ENCODE measurements around the gene LBH. TPM values are rescaled to one million over a fixed set of nuclear protein-coding genes. Genes with fewer than 3 reads are reported as not detected.

LBH gene
- total RNA-seq, 4 donors from 2014 or later: 13.4 to 72.0 (median 42.6) TPM

DNA sequence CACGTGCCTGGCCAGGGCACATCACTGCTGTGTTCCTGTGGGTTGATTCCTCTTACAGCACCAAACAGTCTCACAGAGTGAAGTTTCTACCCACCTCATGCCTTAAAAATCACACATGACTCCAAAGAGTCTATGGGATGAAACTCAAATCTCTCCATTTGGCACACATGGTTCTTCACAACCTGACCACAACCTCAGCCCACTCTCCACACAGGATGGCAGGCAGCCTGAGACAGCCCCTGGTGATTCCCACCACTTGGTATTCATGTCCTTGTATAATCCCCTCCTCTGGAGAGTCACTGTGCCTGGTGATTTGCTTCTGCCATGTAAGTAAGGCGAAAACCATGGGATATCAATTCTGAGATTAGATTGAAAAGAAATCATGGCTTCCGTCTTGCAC, 46.2 kb downstream of the LBH start:
- DNase-seq (ENCODE audit: low spot score in 2 of 2): no peak
- intact Hi-C loops (cut with DNase I; ENCODE audit: low total_unique reads): no loop called here
- WGBS, 2 donors: 77 to 84% methylated on average over 3 of the region's 3 CpGs
- no peak overlapping the region for H3K4me3 ChIP-seq (ENCODE audit: low read depth, poor library complexity, severe bottlenecking)
- TF ChIP-seq, protein P1, sequence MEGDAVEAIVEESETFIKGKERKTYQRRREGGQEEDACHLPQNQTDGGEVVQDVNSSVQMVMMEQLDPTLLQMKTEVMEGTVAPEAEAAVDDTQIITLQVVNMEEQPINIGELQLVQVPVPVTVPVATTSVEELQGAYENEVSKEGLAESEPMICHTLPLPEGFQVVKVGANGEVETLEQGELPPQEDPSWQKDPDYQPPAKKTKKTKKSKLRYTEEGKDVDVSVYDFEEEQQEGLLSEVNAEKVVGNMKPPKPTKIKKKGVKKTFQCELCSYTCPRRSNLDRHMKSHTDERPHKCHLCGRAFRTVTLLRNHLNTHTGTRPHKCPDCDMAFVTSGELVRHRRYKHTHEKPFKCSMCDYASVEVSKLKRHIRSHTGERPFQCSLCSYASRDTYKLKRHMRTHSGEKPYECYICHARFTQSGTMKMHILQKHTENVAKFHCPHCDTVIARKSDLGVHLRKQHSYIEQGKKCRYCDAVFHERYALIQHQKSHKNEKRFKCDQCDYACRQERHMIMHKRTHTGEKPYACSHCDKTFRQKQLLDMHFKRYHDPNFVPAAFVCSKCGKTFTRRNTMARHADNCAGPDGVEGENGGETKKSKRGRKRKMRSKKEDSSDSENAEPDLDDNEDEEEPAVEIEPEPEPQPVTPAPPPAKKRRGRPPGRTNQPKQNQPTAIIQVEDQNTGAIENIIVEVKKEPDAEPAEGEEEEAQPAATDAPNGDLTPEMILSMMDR (IDR thresholded peaks at IDR 0.05): no peak
- no peak for TF ChIP-seq POLR2A (IDR thresholded peaks at IDR 0.05)

DNA sequence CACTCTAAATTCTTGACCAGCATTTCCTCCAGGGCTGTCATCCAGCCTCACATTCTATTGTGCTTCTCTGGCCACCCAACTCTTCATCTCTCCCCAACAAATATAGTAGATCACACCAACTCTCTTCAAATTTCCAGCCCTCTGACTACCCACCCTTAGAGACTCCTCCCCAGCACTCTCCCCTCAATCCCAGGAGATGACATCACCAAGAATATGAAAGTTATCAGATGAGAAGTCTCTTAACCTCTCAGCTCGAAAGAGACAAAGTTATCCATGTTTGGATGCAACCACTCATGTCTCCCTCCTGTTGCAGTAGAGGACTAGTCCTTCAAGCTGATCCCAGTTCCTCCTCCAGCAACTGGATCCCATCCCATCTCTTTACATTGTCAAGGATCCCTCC, 47.1 kb downstream of the LBH start:
- WGBS, 2 donors: 84 to 89% methylated on average over 1 of the region's 1 CpG
- TF ChIP-seq, protein P1 (IDR thresholded peaks at IDR 0.05): no peak
- no peak for TF ChIP-seq POLR2A (IDR thresholded peaks at IDR 0.05)

DNA sequence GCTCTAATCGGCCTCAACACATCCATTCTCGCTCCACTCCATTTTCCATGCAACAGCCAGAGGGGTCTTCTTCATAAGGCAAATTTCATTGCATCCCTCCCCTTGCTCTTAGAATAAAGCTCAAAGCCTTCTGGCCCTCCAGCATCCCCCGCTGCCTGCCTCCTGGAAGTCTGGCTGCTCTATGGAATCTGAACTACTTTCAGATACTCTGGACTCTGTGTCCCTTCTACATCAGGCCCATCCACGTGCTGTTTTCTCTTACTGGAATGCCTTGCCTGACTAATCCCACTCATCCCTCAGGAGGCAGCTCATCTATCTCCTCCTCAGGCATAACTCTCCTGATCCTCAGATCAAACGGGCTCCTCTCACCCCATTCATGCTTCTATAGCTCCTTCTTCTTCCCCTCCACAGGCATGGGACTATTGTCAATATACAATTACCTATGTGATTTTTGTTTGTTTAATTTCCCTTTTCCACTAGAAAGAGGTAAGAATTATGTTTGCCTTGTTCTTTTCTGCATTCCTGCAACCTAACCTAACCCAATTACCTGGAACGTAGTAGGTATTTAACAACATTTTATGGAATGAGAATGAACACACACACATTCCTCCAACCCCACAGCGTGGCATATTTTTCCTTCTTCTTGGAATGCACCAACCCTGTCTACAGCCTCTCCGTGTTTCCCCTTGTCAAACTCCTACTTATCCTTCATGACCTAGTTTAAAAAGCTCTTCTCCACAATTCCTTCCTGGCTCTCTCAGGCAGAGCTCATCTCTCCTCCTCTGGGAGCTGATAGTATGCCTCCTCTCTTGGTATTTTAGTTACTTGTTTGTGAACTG, 49.5 kb downstream of the LBH start:
- H3K4me3 ChIP-seq (ENCODE audit: low read depth, poor library complexity, severe bottlenecking): no peak overlapping the region
- intact Hi-C loops (cut with DNase I; ENCODE audit: low total_unique reads): no loop called here
- TF ChIP-seq, protein P1 (IDR thresholded peaks at IDR 0.05): no peak
- TF ChIP-seq POLR2A (IDR thresholded peaks at IDR 0.05): no peak
- DNase-seq (ENCODE audit: low spot score in 2 of 2): peak in 1 of 2 donors; percentile 40
- WGBS, 2 donors: 90 to 93% methylated on average over 8 of the region's 8 CpGs

More for the DNA sequence above, 47.1 kb downstream of the LBH start:
- no peak overlapping the region for H3K4me3 ChIP-seq (ENCODE audit: low read depth, poor library complexity, severe bottlenecking)
- intact Hi-C loops (cut with DNase I; ENCODE audit: low total_unique reads): no loop called here
- DNase-seq (ENCODE audit: low spot score in 2 of 2): no peak

DNA sequence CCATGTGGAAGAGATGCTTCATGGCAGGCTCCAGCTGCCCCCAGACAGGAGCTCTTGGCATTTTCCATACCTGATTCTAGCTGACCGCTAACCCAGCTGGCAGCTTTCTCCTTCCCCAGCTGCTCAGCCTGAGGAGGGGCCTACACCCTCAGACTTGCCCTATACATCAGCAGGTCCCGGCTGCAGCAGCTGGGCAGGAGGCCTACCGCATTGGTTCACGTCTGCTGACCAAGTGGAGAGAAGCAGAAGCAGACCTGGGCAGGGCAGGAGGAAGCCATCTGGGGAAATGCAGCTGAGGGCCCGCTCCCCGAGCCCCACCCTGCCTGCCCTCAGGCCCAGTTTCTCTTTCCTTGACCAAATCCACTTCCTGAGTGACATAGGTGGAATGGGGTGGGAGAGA, 50.7 kb downstream of the LBH start:
- no peak overlapping the region for H3K4me3 ChIP-seq (ENCODE audit: low read depth, poor library complexity, severe bottlenecking)
- 78 to 87% methylated on average over 6 of the region's 6 CpGs for WGBS, 2 donors
- no peak for DNase-seq (ENCODE audit: low spot score in 2 of 2)
- intact Hi-C loops (cut with DNase I; ENCODE audit: low total_unique reads): no loop called here
- TF ChIP-seq, protein P1 (IDR thresholded peaks at IDR 0.05): no peak
- no peak for TF ChIP-seq POLR2A (IDR thresholded peaks at IDR 0.05)

DNA sequence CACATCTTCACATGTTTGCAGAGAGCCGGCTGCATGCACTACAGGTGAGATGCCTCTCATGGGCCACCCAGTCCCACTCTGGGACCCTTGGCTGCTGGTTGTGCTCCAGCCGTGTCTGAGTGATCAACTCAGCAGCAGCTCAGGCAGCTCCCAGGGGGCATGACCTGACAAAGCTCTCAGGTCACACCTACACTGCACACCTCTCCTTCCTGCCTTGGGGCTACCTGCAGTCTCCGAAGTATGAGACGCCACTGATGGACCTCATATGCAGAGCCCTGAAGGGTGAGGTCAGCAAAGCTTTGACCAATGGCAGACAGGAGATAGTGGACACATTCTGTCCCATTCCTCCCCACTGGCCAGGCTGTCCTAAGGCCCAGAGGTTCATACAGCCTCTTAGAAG, 51.4 kb downstream of the LBH start:
- H3K4me3 ChIP-seq (ENCODE audit: low read depth, poor library complexity, severe bottlenecking): no peak overlapping the region
- TF ChIP-seq, protein P1 (IDR thresholded peaks at IDR 0.05): no peak
- TF ChIP-seq POLR2A (IDR thresholded peaks at IDR 0.05): no peak
- intact Hi-C loops (cut with DNase I; ENCODE audit: low total_unique reads): no loop called here
- WGBS, 2 donors: 85 to 94% methylated on average over 4 of the region's 4 CpGs
- peak in 1 of 2 donors; percentile 37 for DNase-seq (ENCODE audit: low spot score in 2 of 2)

All from lower leg skin (tissue), 4 donors.